Muscle layer of duodenum (tissue), 2 donors: ENCODE data around the gene TESMIN.

Source experiments
- H3K27ac ChIP-seq: one replicate; pipeline ENCODE4 v1.7.0; 2013; ENCODE audit warnings: mild to moderate bottlenecking, low read length
- H3K27me3 ChIP-seq: one replicate; pipeline ENCODE4 v1.7.0; 2013; ENCODE audit warnings: low read depth, mild to moderate bottlenecking, control low read depth, low read length
- H3K36me3 ChIP-seq, 2 donors: one replicate each; pipeline ENCODE4 v1.7.0; 2013; ENCODE audit warnings: low read length in 2 of 2, control low read depth in 1 of 2, mild to moderate bottlenecking in 1 of 2; ENCODE audit not compliant: insufficient read depth in 2 of 2, control insufficient read depth in 1 of 2
- H3K4me1 ChIP-seq, 2 donors: one replicate each; pipeline ENCODE4 v1.7.0; 2013; ENCODE audit warnings: low read length in 2 of 2, mild to moderate bottlenecking in 2 of 2, control low read depth in 1 of 2, moderate library complexity in 1 of 2; ENCODE audit not compliant: insufficient read depth in 2 of 2, control insufficient read depth in 1 of 2
- H3K4me3 ChIP-seq, 2 donors: one replicate each; pipeline ENCODE4 v1.7.0; 2013; ENCODE audit warnings: low read length in 2 of 2, low read depth in 1 of 2, mild to moderate bottlenecking in 1 of 2
- H3K9me3 ChIP-seq, 2 donors: one replicate each; pipeline ENCODE4 v1.7.0; 2013; ENCODE audit warnings: low read length in 2 of 2, control low read depth in 1 of 2, mild to moderate bottlenecking in 1 of 2; ENCODE audit not compliant: control insufficient read depth in 1 of 2
- donor health status: healthy.

Gene TESMIN

GRCh38 chr11:68774194-68774585 lies 22.9 kb upstream of the TESMIN start:
- Histone ChIP-seq H3K4me3 (no peak overlapping the region), H3K4me1 (no peaks in the 10 kb centered on the region), H3K27me3 (no peaks in the 10 kb centered on the region), H3K27ac (no peak overlapping the region), H3K36me3 (peaks cover 75 to 83% of the 10 kb centered on the region in 2 donors), H3K9me3 (no peaks in the 10 kb centered on the region)

DNA sequence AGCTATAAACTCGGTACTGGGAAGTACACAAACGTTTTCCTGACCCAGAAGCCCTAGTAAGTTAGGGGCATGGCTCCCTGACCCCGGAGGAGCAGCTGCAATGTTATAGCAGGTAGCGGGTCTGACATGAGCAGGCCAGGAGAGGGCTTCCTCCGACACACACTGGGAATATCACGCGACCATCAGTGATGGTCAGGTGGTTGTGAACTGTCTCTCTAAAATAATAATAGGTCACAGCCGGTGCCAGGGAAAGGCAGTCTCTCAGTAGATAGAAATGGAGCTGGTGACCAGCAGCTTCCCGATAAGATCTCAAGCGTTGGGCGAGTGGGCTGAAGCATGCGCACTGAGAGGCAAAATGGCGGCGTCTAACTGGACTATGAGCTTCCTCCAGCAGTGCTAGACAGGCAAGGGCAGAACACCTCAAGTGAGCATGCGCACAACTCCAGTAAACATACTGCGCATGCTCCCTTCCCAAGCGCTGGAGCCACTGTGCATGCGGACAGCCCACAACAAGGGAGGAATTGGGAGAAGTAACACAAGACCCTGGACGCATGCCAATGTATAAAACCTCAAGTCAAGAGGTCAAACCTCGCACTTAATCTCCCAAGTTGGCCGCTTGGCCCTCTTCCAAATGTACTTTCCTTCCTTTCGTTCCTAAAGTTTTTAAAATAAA lies 22.3 kb upstream of the TESMIN start:
- H3K4me1 ChIP-seq = no peaks in the 10 kb centered on the region
- H3K9me3 ChIP-seq = no peaks in the 10 kb centered on the region
- no peak overlapping the region for H3K4me3 ChIP-seq
- no peak overlapping the region for H3K27ac ChIP-seq
- H3K36me3 ChIP-seq = peaks cover 75 to 88% of the 10 kb centered on the region in 2 donors
- no peaks in the 10 kb centered on the region for H3K27me3 ChIP-seq

DNA sequence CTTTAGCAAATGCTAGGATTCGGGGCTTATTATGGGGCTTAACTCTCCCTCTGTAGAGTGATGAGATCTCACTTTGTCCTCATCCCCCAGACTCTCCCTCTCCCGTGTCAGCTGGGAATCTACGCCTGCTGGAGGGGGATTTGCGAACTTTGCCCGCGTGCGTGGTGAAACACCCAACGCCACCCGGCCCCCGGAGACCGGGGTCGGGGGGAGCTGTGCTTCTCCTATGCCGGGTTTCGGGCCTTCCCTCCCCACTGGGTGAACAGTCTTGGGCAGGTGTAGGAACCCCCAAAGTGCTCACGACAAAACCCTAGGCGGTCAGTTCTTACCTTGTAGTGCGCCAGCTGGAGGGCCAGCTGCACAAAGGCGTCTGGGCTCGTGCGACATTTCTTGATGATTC lies 21.6 kb upstream of the TESMIN start:
- Histone ChIP-seq H3K36me3 (peaks cover 72 to 88% of the 10 kb centered on the region in 2 donors), H3K4me3 (no peak overlapping the region)

GRCh38 chr11:68770781-68771180 lies 19.5 kb upstream of the TESMIN start:
- Histone ChIP-seq H3K4me3 (no peak overlapping the region), H3K27me3 (no peaks in the 10 kb centered on the region), H3K4me1 (no peaks in the 10 kb centered on the region), H3K9me3 (no peaks in the 10 kb centered on the region), H3K27ac (no peak overlapping the region), H3K36me3 (peaks cover 55 to 84% of the 10 kb centered on the region in 2 donors)

More for the DNA sequence above, 21.6 kb upstream of the TESMIN start:
- Histone ChIP-seq H3K27me3 (no peaks in the 10 kb centered on the region), H3K4me1 (no peaks in the 10 kb centered on the region), H3K9me3 (no peaks in the 10 kb centered on the region), H3K27ac (no peak overlapping the region)

GRCh38 chr11:68767672-68768071 lies 16.4 kb upstream of the TESMIN start:
- H3K4me3 ChIP-seq = no peak overlapping the region
- H3K27me3 ChIP-seq = no peaks in the 10 kb centered on the region
- H3K4me1 ChIP-seq = no peaks in the 10 kb centered on the region
- H3K9me3 ChIP-seq = no peaks in the 10 kb centered on the region
- H3K27ac ChIP-seq = no peak overlapping the region
- peaks cover 53 to 85% of the 10 kb centered on the region in 2 donors for H3K36me3 ChIP-seq

DNA sequence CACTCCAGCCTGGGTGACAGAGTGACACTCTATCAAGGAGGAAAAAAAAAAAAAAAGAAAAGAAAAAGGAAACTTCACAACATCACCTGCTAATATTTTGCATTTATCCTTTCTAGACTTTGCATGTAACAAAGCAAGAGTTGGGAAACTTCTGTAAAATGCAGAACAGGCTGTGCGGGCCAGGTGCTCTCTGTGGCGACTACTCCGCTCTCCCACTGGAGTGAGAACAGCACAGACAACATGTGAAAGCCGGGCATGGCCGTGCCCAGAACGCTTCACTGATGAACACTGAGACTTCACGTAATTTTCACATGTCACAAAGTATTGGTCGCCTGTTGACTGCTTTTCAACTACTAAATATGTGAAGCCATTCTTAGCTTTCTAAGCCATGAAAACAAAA lies 15.5 kb upstream of the TESMIN start:
- no peaks in the 10 kb centered on the region for H3K4me1 ChIP-seq
- H3K4me3 ChIP-seq = no peak overlapping the region
- H3K9me3 ChIP-seq = no peaks in the 10 kb centered on the region
- no peak overlapping the region for H3K27ac ChIP-seq
- no peaks in the 10 kb centered on the region for H3K27me3 ChIP-seq
- H3K36me3 ChIP-seq = peaks cover 52 to 85% of the 10 kb centered on the region in 2 donors

- Histone ChIP-seq H3K36me3 (peaks cover 46 to 81% of the 10 kb centered on the region in 2 donors), H3K4me1 (no peaks in the 10 kb centered on the region), H3K9me3 (no peaks in the 10 kb centered on the region), H3K27me3 (no peaks in the 10 kb centered on the region), H3K4me3 (no peak overlapping the region), H3K27ac (no peak overlapping the region)
Observed at GRCh38 chr11:68764746-68765145, 13.4 kb upstream of the TESMIN start.

GRCh38 chr11:68763926-68764657 lies 12.8 kb upstream of the TESMIN start:
- peaks cover 50 to 81% of the 10 kb centered on the region in 2 donors for H3K36me3 ChIP-seq
- H3K4me1 ChIP-seq = no peaks in the 10 kb centered on the region
- H3K27me3 ChIP-seq = no peaks in the 10 kb centered on the region

GRCh38 chr11:68763181-68763721 lies 11.9 kb upstream of the TESMIN start:
- Histone ChIP-seq H3K4me3 (no peak overlapping the region), H3K4me1 (no peaks in the 10 kb centered on the region), H3K27ac (no peak overlapping the region), H3K9me3 (no peaks in the 10 kb centered on the region), H3K36me3 (peaks cover 52 to 75% of the 10 kb centered on the region in 2 donors), H3K27me3 (no peaks in the 10 kb centered on the region)

More at GRCh38 chr11:68763926-68764657, 12.8 kb upstream of the TESMIN start:
- Histone ChIP-seq H3K4me3 (no peak overlapping the region), H3K9me3 (no peaks in the 10 kb centered on the region), H3K27ac (no peak overlapping the region)

DNA sequence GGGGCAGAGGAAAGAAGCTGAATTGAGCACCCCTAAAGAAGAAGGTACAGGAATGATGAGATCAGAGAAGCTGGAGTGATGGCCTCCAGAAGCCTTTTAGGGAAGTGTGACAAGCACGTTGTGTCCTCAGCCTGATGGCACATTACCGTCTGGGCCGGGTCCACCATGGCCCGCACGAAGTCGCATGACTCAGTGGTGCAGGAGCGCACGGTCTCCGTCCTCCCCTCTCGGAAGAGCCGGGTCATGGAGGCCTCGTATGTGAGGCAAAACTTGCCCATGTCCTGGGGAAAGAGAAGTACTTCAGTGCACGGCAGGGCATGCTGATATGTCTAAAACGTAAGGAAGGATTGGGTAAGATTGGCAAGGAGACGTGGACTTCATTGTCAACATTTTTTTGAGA lies 11.2 kb upstream of the TESMIN start:
- H3K36me3 ChIP-seq = peaks cover 58 to 80% of the 10 kb centered on the region in 2 donors
- H3K27me3 ChIP-seq = no peaks in the 10 kb centered on the region
- no peaks in the 10 kb centered on the region for H3K4me1 ChIP-seq
- H3K9me3 ChIP-seq = no peaks in the 10 kb centered on the region
- H3K4me3 ChIP-seq = no peak overlapping the region
- H3K27ac ChIP-seq = no peak overlapping the region

GRCh38 chr11:68761801-68762200 lies 10.5 kb upstream of the TESMIN start:
- peaks cover 65 to 81% of the 10 kb centered on the region in 2 donors for H3K36me3 ChIP-seq
- no peak overlapping the region for H3K4me3 ChIP-seq
- no peaks in the 10 kb centered on the region for H3K9me3 ChIP-seq
- no peaks in the 10 kb centered on the region for H3K27me3 ChIP-seq
- H3K27ac ChIP-seq = no peak overlapping the region
- no peaks in the 10 kb centered on the region for H3K4me1 ChIP-seq
